ENCODE results near the gene RNASE13.
A peak's percentile ranks its signal among the peaks of the same experiment; 100 is the strongest.

Gene RNASE13

GRCh38 chr14:20998674-20999366, 35.8 kb downstream of the RNASE13 start, which contains the start of gene SLC39A2:
SLC39A2 (plus strand) TSS chr14:20999293; CDS start chr14:20999447, 154 bp downstream.
- no peak within 1 kb of the TSS for H3K27ac ChIP-seq (ENCODE audit: extremely low read depth, low read depth, low read length)
- no peaks in the 10 kb centered on the region for H3K9me3 ChIP-seq (ENCODE audit: control insufficient read depth, insufficient read depth, low read depth, low read length)
- no peaks in the 10 kb centered on the region for H3K4me1 ChIP-seq (ENCODE audit: control insufficient read depth, insufficient read depth, low read length)
- CTCF ChIA-PET = interaction anchor here (0.6 to 5.4 kb wide), 7 partner anchors 7 to 106 kb away, joined by 3 to 35 read pairs (median 5); no protein-coding TSS in a partner anchor
- H3K4me3 ChIP-seq (ENCODE audit: low read depth, low read length) = no peak within 1 kb of the TSS
- H3K36me3 ChIP-seq (ENCODE audit: control insufficient read depth in 2 of 2, insufficient read depth in 1 of 2, low read length in 2 of 2) = peaks cover 37 to 42% of the 10 kb centered on the region in 2 experiments
- POLR2A ChIA-PET = interaction anchor here (0.6 to 1.2 kb wide), 4 partner anchors 22 to 345 kb away, joined by 3 to 5 read pairs (median 3); no protein-coding TSS in a partner anchor
- TF ChIP-seq KLF9 (tag by site-specific recombination; IDR thresholded peaks at IDR 0.05; ENCODE audit: low read depth) = no peak
- TF ChIP-seq ZNF23 (tag by site-specific recombination; IDR thresholded peaks at IDR 0.05; ENCODE audit: borderline replicate concordance) = no peak
- TF ChIP-seq ZNF561 (tag by site-specific recombination; IDR thresholded peaks at IDR 0.05; ENCODE audit: borderline replicate concordance) = 0 out of 2 replicates have a peak, but pooled peaks have one; percentile 25
- TF ChIP-seq ZNF501 (tag by site-specific recombination; IDR thresholded peaks at IDR 0.05) = no peak
- TF ChIP-seq ZBTB21 (tag by site-specific recombination; IDR thresholded peaks at IDR 0.05) = no peak
- TF ChIP-seq SP7 (tag by site-specific recombination; IDR thresholded peaks at IDR 0.05) = 0 out of 2 replicates have a peak, but pooled peaks have one; percentile 32
- no peak for TF ChIP-seq ZBTB11 (tag by site-specific recombination; conservative IDR thresholded peaks at IDR 0.05; ENCODE audit: low read depth)
- TF ChIP-seq ZNF350 (tag by site-specific recombination; IDR thresholded peaks at IDR 0.05) = no peak
- TF ChIP-seq SP2 (tag by site-specific recombination; IDR thresholded peaks at IDR 0.05) = peak; percentile 69
- no peak for TF ChIP-seq ZNF488 (tag by site-specific recombination; IDR thresholded peaks at IDR 0.05)
- TF ChIP-seq REPIN1 (tag by site-specific recombination; IDR thresholded peaks at IDR 0.05; ENCODE audit: low read depth) = no peak
- no peak; the same call in 1 of the 2 replicates for TF ChIP-seq KLF8 (tag by site-specific recombination; IDR thresholded peaks at IDR 0.05)
- peak; percentile 37 for TF ChIP-seq OSR2 (tag by site-specific recombination; IDR thresholded peaks at IDR 0.05)
- TF ChIP-seq AEBP2 (tag by site-specific recombination; IDR thresholded peaks at IDR 0.05; ENCODE audit: borderline replicate concordance) = no peak
- TF ChIP-seq ZBTB17 (tag by site-specific recombination; IDR thresholded peaks at IDR 0.05) = peak; percentile 58; the same call in 1 of the 2 replicates
- TF ChIP-seq ZNF530 (tag by site-specific recombination; IDR thresholded peaks at IDR 0.05; ENCODE audit: low read depth) = no peak
- TF ChIP-seq ZNF221 (tag by site-specific recombination; IDR thresholded peaks at IDR 0.05; ENCODE audit: borderline replicate concordance) = no peak
- TF ChIP-seq PRDM6 (tag by site-specific recombination; IDR thresholded peaks at IDR 0.05) = no peak
- no peak for TF ChIP-seq ZNF785 (tag by site-specific recombination; IDR thresholded peaks at IDR 0.05)
- TF ChIP-seq WT1 (tag by site-specific recombination; IDR thresholded peaks at IDR 0.05) = peak; percentile 41; the same call in 1 of the 2 replicates
- TF ChIP-seq ZNF600 (tag by site-specific recombination; IDR thresholded peaks at IDR 0.05) = peak; percentile 75
- no peak for TF ChIP-seq ZNF391 (tag by site-specific recombination; IDR thresholded peaks at IDR 0.05; ENCODE audit: borderline replicate concordance, low read depth)
- TF ChIP-seq TRIM28 (IDR thresholded peaks at IDR 0.05; ENCODE audit: borderline replicate concordance, low read length) = no peak
- no peak for TF ChIP-seq ZBTB48 (tag by site-specific recombination; IDR thresholded peaks at IDR 0.05)
- no peak for TF ChIP-seq ZSCAN18 (tag by site-specific recombination; IDR thresholded peaks at IDR 0.05)
- no peak for TF ChIP-seq ZNF37A (tag by site-specific recombination; IDR thresholded peaks at IDR 0.05)
- no peak for TF ChIP-seq ZNF660 (tag by site-specific recombination; IDR thresholded peaks at IDR 0.05)

Measured in HEK293 (cell line).